Lower leg skin (tissue), 4 donors: ENCODE results near the gene ARHGAP15. TPM values are rescaled to one million over a fixed set of nuclear protein-coding genes. Genes with fewer than 3 reads are reported as not detected.
A peak's percentile ranks its signal among the peaks of the same experiment; 100 is the strongest.

Experiments
- DNase-seq, 2 donors: peaks; one replicate each; pipeline ENCODE4 v3.0.0-alpha.2; 2019; ENCODE audit warnings: low spot score in 2 of 2
- H3K4me3 ChIP-seq: fragments of 200-600 bp; sonication (generic); 2 replicates; pipeline ENCODE4 v1.5.1; 2017; ENCODE audit warnings: mild to moderate bottlenecking, low read depth; ENCODE audit not compliant: poor library complexity, severe bottlenecking
- CTCF ChIP-seq, 3 donors: fragments of 450-650 bp; IDR thresholded peaks; one replicate each; pipeline ENCODE4 v1.5.1; 2016; ENCODE audit warnings: antibody characterized with exemption in 3 of 3, mild to moderate bottlenecking in 3 of 3, moderate library complexity in 2 of 3
- POLR2A ChIP-seq, 2 donors: fragments of 450-650 bp; IDR thresholded peaks; one replicate each; pipeline ENCODE4 v1.6.1; 2016 to 2017; ENCODE audit warnings: antibody characterized with exemption in 2 of 2, mild to moderate bottlenecking in 1 of 2, moderate library complexity in 1 of 2
- WGBS, 2 donors: methylation state at CpG; one replicate each; pipeline ENCODE4 v1.1.5; 2018; 5-methylcytosine and 5-hydroxymethylcytosine counted together
- intact Hi-C: fragments of 100-400 bp; cut with DNase I; formaldehyde crosslinking; loops from one replicate; pipeline ENCODE4 v1.15.0; 2023; ENCODE audit warnings: low total_unique reads
- total RNA-seq, 4 donors: library from RNA; depleted of rRNA; stranded (reverse); fragments of >200 nt; gene quantifications; one replicate each; pipeline ENCODE4 v1.1.0, GENCODE V29; 2016

Gene ARHGAP15
- total RNA-seq, 4 donors from 2014 or later: 1.1 to 4.6 (median 2.4) TPM

GRCh38 chr2:143354050-143354750 lies 225.0 kb downstream of the ARHGAP15 start:
- no peak for TF ChIP-seq POLR2A (IDR thresholded peaks at IDR 0.05)
- no peak for TF ChIP-seq CTCF (IDR thresholded peaks at IDR 0.05)
- intact Hi-C loops: no loop called here
- 92 to 94% methylated on average over 13 of the region's 13 CpGs for WGBS, 2 donors
- no peak overlapping the region for H3K4me3 ChIP-seq
- DNase-seq: no peak

- H3K4me3 ChIP-seq: no peak overlapping the region
- TF ChIP-seq CTCF (IDR thresholded peaks at IDR 0.05) (no peak), POLR2A (IDR thresholded peaks at IDR 0.05) (no peak)
- 52 to 60% methylated on average over 6 of the region's 6 CpGs for WGBS, 2 donors
- no peak for DNase-seq
- intact Hi-C loops: no loop called here
Measured at GRCh38 chr2:143355870-143356269, 226.7 kb downstream of the ARHGAP15 start.

- TF ChIP-seq CTCF (IDR thresholded peaks at IDR 0.05) (no peak), POLR2A (IDR thresholded peaks at IDR 0.05) (no peak)
- 81 to 83% methylated on average over 3 of the region's 3 CpGs for WGBS, 2 donors
- intact Hi-C loops: no loop called here
- no peak for DNase-seq
- no peak overlapping the region for H3K4me3 ChIP-seq
Measured at GRCh38 chr2:143356336-143356735, 227.1 kb downstream of the ARHGAP15 start.

- WGBS, 2 donors: 58 to 70% methylated on average over 6 of the region's 6 CpGs
- TF ChIP-seq CTCF (IDR thresholded peaks at IDR 0.05) (no peak), POLR2A (IDR thresholded peaks at IDR 0.05) (no peak)
- H3K4me3 ChIP-seq: no peak overlapping the region
- DNase-seq: no peak
- intact Hi-C loops: no loop called here
Measured at GRCh38 chr2:143356736-143357446, 227.7 kb downstream of the ARHGAP15 start.

- DNase-seq: peak in 1 of 2 donors; percentile 81
- intact Hi-C loops: no loop called here
- WGBS, 2 donors: 43 to 51% methylated on average over 2 of the region's 2 CpGs
- TF ChIP-seq CTCF (IDR thresholded peaks at IDR 0.05): no peak
- TF ChIP-seq POLR2A (IDR thresholded peaks at IDR 0.05): no peak
- H3K4me3 ChIP-seq: no peak overlapping the region
Measured at GRCh38 chr2:143357966-143358365, 228.7 kb downstream of the ARHGAP15 start.
